G401 (cell line): Measurements from ENCODE around the gene VSIG10L. TPM values are rescaled to one million over a fixed set of nuclear protein-coding genes. Genes with fewer than 3 reads are reported as not detected.

Source experiments
- DNase-seq: peaks from one replicate; pipeline ENCODE4 v3.0.0-alpha.2; 2015; ENCODE audit warnings: low spot score
- in situ Hi-C: cut with HindIII; loops from 2 replicates; pipeline ENCODE4 v1.10.0; 2016; ENCODE audit warnings: low sequenced_read_pairs, mixed read lengths
- total RNA-seq: library from RNA; depleted of rRNA; stranded (reverse); fragments of >200 nt; shearing (Covaris generic); gene quantifications from 2 replicates; pipeline ENCODE4 v1.2.3, GENCODE V29; 2014

VSIG10L gene
- total RNA-seq, 1 experiment from 2014 or later = 9.3 TPM

- in situ Hi-C loops = no loop called here
- no peak for DNase-seq
Measured at GRCh38 chr19:51321799-51322198, 20.1 kb downstream of the VSIG10L start.

DNA sequence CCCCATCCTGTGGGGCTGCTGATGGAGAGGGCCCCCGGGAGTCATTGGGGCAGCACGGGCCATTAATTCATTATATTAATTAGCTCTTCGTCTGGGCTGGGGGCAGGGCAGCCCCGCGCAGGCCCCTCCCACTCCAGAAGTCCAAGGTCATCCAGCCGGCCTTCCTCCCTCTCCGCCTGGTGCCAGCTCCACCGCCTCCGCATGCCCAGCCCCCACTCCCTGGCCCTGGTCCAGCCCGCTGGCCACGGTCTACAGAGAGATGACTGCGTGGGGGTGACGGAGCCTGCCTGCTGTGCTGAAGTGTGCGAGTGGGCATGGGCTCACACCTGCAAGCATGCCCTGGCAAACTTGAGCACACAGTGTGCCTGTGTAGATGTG, 21.7 kb downstream of the VSIG10L start:
- in situ Hi-C loops = no loop called here

DNA sequence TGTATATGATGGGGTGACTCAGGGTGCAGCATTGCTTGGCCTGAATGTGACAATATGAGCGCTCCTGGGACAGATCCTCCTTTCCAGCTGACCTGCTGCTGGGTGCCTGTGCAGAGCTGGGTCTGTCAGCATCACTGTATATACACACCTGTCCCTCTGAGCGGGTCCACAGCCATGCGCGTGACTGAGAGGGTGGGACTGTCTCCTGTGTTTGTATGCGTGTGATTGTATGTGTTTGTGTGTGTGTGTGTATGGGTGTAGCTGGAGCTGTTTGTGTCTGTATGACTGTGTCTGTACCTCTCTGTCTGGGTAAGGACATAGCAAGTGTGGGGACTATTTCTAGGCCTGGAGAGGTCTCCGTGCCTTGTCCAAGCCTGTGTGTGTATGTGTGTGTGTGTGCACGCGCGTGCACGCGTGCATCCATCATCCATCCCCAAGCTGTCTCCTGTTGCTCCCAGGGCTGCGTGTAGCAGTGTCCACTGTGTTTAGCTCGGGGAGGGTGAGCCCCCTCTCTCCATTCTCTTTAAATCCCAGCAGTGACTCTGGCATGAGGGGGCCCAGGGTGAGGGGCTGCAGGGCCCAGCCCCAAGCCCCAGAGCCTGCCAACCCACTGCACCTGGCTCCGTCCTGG, 22.2 kb downstream of the VSIG10L start:
- in situ Hi-C loops = no loop called here
- DNase-seq = no peak

More for the DNA sequence above, 21.7 kb downstream of the VSIG10L start:
- DNase-seq = peak; percentile 35

DNA sequence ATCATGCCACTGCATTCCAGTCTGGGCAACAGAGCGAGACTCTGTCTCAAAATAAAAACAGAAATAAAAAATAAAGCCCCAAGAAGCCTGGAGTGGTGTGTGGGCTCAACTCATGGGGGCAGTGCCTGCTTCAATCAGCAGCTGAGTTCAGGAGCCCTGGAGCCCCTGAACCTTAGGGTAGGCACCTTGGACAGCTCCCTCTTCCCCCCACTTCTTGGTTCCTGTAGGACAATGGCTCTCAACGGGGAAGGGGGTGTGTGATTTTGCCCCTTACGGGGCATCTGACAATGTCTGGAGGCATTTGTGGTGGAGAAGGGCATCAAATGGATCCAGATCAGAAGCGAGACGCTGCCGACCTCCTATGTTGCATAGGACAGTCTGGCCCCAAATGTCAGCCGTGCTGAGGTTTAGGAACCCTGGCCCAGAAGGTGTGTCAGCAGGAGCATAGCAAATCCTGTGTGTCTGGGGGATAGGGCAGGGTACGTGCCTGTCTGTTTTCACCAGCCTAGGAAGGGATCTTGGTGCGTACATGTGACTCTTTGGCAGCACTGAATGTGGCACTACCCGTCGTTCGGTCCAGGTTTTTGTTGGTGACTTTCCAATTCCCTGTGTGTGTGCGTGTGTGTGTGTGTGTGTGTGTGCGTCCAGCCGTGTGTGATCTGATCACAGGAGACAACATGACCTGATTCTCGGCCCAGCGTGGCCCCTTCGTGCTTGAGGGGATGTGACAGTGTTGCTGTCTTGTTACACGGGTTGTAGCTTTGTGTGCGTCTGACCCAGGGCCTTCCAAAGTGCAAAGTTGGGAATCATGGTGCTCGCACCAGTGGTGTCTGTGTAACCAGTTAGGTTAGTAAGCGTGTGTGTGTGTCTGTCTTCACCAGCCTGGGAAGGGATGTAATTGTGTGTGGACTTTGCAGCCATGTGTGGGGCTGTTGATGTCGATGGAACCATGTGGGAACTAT, 23.0 kb downstream of the VSIG10L start:
- in situ Hi-C loops = no loop called here
- DNase-seq = peak; percentile 96

DNA sequence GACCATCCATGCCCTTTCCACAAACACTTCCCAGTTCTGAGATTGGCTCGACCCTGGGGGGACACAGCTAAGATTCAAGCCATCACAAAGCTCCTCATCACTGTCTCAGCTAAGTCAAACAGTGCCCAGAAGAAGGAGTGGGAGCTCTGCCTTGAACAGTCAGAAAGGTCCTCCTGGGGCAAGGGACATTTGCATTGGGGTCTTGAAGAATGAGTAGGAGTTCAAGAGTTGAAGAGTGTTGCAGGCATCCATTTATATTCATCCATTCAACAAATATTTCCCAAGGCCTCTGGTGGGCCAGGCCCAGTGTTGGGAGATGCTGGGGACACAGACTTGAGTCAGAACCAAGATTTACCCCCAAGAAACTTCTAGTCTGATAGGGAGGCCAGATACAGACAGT, 24.0 kb downstream of the VSIG10L start:
- no peak for DNase-seq
- in situ Hi-C loops = no loop called here

GRCh38 chr19:51317376-51317775, 24.6 kb downstream of the VSIG10L start:
- in situ Hi-C loops = no loop called here
- no peak for DNase-seq

- in situ Hi-C loops = no loop called here
- no peak for DNase-seq
Measured at GRCh38 chr19:51316688-51317087, 25.3 kb downstream of the VSIG10L start.

GRCh38 chr19:51311351-51312257, 30.3 kb downstream of the VSIG10L start, which contains the start of gene IGLON5:
IGLON5 (plus strand) TSS chr19:51311644; CDS start chr19:51311848, 204 bp downstream.
- peak; percentile 68 for DNase-seq
- in situ Hi-C loops = no loop called here

DNA sequence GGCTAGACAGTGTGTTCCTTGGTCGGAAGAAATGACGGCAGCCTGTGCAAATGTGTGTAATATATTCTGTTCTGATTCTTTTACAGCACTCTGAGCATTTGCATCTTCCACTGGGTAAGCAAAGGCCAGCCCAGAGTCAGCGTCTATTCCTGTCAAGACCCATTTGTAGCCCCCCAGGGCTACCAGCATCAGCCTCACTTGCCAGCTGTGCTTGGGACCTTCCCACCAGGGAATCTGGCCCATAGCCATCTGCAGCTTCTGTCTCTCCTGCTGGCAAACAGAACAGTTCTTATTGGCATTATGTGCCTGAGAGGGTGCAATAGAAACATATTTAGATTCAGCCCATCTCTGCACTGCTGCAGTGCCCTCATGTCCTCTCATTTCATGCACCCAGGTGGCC, 36.5 kb downstream of the VSIG10L start:
- in situ Hi-C loops = no loop called here
- no peak for DNase-seq

GRCh38 chr19:51301266-51301665, 40.7 kb downstream of the VSIG10L start:
- no peak for DNase-seq
- in situ Hi-C loops = no loop called here

DNA sequence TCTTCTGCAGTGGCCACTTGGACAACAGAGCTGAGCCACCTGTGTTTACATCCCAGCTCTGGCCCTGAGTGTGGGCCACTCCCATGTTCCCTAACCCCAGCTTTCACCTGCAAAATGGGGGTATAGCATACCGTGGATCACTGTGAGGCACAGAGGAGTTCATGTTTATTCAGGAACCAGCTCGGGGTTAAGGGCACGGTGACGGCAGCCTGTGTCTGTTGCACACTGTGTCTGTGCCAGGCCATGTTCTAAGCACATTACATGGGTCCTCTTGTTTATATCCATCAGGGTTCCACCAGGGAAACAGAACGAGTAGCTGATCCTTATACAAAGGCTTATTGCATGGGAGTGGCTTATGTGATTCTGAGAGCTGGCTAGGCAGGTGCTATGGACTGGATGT, 44.5 kb downstream of the VSIG10L start:
- no peak for DNase-seq
- in situ Hi-C loops = no loop called here

DNA sequence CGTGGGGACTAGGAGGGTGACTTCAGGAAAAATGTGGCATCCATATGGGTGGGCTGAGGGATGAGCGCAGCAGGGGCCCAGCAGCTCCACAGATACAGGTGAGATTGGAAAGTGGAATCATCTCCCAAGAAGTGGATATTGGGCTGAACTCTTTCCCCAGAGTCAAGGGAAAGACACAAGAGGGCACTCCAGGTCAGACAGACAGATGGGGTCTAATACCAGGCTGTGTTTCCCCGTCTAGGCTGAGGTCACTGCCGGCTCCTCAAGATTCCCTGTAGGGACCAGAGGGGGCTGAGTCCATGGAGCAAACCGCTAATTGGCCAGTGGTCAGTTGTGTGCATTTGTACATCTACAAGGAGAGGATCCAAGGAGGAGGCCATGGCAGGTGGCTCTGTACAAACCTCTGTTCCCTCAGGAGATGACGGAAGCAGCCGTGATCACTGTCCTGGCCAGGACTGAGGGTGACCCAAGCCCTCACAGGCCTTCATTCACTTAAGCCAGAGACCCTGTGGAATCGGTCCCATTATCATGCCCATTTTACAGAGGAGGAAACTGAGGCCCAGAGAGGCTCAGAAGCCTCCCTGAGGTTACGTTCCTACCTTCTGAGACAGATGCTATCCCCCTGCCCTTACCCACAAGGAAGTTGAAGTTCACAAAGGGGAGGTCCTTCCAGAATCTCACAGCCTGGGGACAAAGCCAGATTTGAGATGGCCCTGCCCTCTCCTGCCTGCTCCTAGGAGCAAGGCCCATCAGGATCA, 45.4 kb downstream of the VSIG10L start:
- in situ Hi-C loops = no loop called here
- peak; percentile 47 for DNase-seq

GRCh38 chr19:51295382-51296126, 46.4 kb downstream of the VSIG10L start:
- DNase-seq = no peak
- in situ Hi-C loops = no loop called here

DNA sequence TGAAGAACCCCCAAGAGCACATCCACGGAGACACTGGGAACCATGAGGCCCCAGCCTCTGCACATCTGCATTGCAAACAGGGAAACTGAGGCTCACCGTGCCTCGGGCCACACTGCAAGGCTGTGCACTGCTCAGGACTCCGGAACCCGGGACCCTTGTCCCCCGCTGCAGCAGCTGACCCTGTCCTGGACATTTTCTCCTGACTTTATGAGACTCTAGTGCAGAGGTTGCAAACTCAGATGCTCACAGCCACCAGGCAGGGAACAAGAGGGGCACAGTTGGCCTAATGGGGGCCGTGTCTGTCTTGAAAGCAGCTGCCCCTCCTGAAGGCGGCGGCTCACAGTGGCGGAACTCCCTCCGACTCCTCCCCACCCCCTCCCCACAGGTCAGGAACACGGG, 47.0 kb downstream of the VSIG10L start:
- no peak for DNase-seq
- in situ Hi-C loops = no loop called here

GRCh38 chr19:51294211-51294976, 47.5 kb downstream of the VSIG10L start:
- no peak for DNase-seq

DNA sequence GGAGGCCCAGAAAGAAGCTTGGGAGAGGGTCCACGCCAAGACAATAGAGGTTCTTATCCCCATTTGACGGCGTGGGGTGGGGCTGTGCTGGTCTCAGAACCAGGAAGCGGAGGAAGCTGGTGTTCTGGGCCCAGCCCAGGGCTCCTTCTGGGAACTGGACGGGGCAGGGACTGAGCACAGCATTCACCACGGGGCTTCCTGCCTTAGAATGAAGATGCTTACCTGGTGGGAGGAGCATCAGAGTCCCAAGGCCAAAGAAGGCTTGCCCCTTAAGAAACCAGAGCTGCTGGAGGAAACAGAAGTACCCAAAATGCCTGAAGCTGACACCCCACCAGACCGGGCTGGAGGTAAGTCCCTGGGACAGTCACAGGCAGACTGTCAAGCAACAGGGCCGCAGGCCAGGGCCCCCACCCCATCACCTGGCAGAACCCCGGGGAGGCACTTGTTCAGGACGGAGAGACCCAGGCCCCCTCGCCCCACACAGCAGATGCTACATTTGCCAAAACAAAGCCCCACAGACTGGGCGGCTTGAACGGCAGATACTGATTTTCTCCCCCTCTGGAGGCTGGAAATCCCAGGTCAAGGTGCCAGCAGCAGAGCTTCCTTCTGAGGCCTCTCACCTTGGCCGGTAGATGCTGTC, 48.2 kb downstream of the VSIG10L start:
- DNase-seq = no peak
- in situ Hi-C loops = no loop called here

More at GRCh38 chr19:51294211-51294976, 47.5 kb downstream of the VSIG10L start:
- in situ Hi-C loops = no loop called here

DNA sequence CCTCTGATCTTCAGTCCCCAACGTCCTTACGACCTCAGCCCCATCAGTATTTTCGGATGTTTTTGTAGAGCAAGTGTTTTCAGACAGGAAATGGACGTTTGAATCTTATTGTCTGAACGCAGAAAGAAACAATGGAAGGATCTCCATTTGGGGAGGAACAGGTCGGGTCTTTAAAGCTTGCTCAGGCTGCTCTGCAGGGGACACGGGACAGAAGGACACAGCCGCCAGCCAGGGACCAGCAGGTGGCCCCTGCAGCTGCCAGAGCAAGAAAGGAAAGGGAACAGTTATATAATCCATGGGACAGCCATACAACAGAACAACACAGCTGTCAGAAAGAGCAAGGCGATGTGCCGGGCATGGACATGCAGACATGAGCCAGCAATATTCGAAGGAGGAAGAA, 49.0 kb downstream of the VSIG10L start:
- peak; percentile 86 for DNase-seq
- in situ Hi-C loops = no loop called here
